Activated CD4-positive, alpha-beta T cell treated with anti-CD3 and anti-CD28 coated beads, Interleukin-10, Interleukin-2, amounts not matched to agents 100 ng/mL and 50 ng/mL, durations not matched to agents 16 hours and 8 hours (primary cell): ENCODE data around the gene MAGEC3.
"Not testable (repeated sequence)": the region's sequence is repeated elsewhere in the genome, so short reads cannot be mapped to it uniquely, and the experiment has no call there.

ENCODE experiments used
- DNase-seq: peaks from one replicate; pipeline ENCODE4 v3.0.0-alpha.2; 2020

The MAGEC3 gene, protein sequence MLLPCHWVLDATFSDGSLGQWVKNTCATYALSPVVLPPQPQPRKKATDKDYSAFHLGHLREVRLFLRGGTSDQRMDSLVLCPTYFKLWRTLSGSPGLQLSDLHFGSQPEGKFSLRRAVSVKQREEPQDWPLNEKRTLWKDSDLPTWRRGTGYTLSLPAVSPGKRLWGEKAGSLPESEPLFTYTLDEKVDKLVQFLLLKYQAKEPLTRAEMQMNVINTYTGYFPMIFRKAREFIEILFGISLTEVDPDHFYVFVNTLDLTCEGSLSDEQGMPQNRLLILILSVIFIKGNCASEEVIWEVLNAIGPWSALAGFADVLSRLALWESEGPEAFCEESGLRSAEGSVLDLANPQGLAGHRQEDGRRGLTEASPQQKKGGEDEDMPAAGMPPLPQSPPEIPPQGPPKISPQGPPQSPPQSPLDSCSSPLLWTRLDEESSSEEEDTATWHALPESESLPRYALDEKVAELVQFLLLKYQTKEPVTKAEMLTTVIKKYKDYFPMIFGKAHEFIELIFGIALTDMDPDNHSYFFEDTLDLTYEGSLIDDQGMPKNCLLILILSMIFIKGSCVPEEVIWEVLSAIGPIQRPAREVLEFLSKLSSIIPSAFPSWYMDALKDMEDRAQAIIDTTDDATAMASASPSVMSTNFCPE

DNA sequence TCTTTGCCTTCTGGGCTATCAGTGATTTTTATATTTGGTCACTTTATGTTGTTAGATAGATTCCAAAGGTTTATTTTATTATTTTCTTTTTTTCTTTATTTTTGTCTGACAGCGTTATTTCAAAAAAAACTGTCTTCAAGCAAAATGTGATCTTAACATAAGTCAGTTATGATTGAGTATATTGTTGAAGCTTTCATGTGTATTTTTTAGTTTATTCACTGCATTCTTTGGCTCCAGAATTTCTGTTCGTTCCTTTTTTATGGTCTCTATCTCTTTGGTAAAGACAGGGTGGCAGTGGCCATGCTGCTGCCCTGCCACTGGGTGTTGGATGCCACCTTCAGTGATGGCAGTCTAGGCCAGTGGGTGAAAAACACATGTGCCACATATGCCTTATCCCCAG, at the start of gene MAGEC3:
MAGEC3 (plus strand) TSS at position 301 of the 400 bp plus-strand sequence; CDS start at position 301, 0 bp downstream.
- no peak for DNase-seq

DNA sequence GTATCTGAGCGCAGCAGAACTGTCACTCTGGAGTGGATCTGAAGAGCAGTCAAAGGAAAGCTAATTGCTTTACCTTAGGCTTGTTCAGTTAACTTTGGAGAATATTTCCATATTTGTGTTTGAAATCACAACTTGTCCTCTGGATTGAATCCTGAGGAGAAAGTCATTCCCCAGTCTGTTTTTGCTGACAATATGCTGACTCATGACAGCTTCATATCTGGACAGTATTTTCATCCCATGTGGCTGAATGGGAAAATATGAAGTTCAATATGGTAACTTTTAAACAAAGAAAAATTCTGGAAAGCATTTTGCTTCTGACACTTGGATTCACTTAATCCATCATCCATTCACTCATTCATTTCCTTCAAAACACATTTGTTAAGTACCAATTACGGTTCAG, 46.3 kb upstream of the MAGEC3 start:
- no peak for DNase-seq

DNA sequence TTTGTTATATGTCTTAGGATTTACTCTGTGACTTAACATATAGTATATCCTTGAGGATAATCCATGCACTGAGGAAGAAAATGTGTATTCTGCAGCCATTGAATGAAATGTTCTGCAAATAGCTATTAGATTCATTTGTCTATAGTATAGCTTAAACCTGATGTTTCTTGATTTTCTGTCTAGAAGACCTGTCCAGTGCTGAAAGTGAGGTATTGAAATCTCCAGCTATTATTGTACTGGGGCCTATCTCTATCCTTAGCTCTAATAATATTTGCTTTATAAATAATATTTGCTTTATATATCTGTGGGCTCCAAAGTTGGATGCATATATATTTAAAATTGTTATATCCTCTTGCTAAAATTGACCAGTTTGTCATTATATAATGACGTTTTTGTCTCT, 26.7 kb upstream of the MAGEC3 start:
- DNase-seq, result no peak

DNA sequence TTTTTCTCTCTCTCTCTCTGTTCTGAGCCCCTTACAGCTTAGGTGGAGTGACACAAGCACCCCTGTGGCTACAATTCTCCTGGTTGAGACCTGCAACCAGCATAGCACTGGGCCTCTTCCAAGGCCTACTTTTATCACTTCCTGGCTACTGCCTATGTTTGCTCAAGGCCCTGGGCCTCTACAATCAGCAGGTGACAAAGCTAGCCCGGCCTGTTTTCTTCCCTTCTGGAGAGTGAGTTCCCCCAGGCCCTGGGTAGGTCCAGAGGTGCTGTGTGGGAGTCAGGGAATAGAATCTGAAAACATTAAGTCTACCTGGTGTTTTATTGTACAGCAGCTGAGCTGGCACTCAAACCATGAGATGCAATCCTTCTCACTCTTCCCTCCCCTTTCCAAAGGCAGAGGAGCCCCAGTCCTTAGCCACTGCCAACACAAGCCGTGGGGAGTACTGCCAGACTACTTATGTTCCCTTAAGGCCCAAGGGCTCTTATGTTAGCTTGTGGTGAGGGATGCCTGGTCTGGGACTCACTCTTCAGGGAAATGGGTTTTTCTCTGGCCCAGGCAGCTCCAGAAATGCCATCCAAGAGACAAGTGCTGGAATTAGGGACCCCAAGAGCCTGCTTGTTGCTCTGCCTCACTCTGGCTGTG, 23.8 kb upstream of the MAGEC3 start:
- DNase-seq, result no peak

DNA sequence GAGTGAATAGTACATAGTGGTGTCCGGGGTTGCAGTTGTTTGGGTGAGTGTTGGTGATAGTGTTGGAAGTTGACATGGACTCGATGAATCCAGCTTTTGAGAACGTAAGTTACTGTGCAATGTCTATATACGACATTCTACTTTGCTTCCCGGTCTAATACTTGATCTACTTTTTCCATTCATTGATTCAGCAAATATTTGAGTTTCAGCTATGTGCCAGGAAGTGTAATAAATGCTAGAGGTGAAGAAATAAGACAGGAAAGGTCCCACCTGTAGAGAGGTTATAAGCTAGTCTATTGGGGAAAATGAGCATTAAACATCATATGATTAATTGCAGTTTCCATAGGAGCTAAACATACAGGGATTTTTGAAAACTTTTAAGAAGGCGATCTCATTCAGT, 22.2 kb upstream of the MAGEC3 start:
- no peak for DNase-seq

DNA sequence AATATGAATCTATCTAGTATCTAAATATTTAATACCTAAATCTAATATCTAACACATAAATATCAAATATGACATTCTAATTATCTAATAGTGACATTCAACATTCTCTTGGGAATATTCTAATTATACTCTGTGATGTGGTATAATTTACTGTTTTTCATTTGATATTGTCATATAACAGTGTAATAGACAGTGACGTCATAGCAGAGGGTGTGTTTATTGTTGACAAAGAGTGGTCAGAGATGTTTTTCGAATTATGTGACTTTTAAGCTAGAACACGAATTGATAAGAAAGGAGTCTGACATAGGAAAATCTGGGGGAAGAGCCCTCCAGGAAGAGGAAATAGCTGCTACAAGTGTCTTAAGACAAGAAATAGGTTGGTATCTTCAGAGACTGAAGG, 5.9 kb upstream of the MAGEC3 start:
- DNase-seq, result no peak

DNA sequence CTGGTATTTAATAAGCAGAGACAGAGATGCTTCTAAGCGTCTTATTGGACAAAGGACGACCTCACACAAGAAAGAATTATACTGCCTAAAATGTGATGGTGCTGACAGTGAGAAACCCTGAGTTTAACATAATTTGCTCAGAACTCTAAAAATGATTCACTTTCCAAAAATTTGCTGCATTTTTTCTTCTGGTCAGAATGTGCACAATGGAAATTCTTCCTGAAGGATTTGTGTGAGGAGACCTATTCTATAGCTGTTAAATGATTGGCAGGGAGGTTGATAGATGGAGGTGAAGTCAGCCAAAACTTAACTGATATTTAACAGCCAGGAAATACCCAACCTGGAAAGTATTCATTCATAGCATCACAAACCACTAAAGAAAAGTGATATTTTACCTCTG, 1.7 kb downstream of the MAGEC3 start:
- DNase-seq, result no peak

DNA sequence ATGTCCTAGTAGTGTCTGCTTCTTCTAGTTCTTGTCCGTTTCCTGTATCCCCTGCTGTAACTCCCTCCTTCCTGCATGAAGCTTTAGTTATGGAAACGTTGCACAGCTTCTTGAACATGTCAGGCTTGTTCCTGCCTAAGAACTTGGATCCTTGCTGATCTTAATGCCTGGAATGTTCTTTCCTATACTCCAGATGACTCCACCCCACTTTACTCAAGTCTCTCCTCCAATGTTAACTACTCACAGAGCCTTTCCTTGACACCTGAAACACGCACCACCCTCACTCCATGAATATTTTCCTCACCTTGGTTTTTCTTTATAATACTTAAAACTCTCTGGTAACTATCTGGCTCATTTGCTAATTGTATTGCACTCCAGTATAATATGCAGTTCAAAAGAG, 19.4 kb downstream of the MAGEC3 start:
- DNase-seq, result no peak

DNA sequence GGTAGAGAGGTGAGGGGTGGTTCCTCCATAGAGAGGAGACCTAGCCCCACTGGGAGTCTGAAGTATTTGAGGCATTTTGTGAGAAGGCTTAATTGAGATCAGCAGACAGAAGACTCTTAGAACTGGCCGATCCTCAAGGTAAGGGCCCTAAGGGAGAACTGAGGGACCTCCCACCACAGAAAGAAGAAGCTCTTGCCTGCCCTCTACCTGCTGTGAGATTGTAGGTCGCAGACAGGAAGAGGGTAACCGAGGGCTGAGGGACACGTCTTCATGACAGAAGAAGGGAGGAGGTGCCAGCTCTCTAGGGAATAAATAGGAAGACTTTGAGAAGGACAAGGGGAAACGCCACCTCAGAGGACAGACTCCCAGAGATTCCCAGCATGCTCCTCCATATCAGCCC, 41.5 kb downstream of the MAGEC3 start:
- DNase-seq, result no peak

DNA sequence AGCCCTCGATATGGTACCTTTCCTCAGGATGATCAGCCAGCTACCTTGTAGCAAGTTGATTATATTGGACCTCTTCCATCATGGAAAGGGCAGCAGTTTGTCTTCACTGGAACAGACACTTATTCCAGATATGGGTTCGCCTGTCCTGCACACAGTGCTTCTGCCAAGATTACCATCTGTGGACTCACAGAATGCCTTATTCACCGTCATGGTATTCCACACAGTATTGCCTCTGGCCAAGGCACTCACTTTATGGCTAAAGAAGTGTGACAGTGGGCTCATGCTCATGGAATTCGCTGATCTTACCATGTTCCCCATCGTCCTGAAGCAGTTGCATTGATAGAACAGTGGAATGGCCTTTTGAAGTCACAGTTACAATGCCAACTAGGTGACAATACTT, 50.7 kb downstream of the MAGEC3 start:
- DNase-seq, result not testable (repeated sequence)

DNA sequence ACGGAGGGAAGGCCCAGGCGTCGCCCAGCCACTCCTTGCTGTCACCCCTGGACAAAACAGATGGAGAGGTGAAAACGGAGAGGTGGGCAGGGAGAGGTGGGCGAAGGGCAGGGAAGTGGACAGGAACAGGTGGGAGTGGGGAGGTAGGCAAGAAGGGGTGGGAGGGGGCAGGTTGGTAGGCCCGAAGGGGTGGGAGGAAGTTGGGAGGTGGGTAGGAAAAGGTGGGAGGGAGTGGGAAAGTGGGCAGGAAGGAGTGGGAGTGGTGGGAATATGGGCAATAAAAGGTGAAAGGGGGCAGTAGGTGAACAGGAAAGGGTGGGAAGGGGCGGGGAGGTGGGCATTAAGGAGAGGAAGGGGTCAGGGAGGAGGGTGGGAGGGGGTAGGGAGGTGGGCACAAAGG, 56.6 kb downstream of the MAGEC3 start:
- DNase-seq, result no peak

DNA sequence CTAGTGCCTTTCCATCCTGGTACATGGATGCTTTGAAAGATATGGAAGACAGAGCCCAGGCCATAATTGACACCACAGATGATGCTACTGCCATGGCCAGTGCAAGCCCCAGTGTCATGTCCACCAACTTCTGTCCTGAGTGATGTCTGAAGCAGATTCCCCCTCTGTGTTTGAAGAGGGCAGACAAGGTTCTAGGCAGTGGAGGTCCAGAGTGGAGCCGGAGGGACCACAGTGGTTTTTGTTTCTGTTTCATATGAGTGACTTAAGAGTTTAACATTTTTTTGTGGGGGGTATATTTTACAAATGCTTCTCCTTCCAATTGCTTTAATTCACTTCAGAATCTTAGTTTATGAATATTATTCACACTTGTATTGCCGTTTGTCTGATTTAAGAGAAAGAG, 59.6 kb downstream of the MAGEC3 start:
- no peak for DNase-seq

DNA sequence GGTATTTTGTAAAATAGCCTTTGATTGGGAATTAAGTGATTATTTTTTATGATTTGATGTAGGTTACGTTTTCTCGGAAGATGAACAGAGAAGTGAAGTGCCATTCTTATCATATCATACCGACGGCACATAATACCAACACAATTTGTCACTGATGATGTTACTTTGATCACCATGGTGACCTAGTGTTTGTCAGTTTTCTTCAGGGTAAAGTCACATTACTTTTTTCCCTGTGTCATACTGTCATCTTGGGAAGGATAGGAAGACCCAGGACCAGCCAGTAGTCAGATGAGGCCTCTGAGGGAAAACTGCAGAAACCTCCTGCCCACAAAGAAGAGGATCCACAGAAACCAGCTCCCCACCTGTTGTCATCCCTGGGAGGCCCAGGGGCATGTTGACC, 64.2 kb downstream of the MAGEC3 start:
- DNase-seq, result no peak

DNA sequence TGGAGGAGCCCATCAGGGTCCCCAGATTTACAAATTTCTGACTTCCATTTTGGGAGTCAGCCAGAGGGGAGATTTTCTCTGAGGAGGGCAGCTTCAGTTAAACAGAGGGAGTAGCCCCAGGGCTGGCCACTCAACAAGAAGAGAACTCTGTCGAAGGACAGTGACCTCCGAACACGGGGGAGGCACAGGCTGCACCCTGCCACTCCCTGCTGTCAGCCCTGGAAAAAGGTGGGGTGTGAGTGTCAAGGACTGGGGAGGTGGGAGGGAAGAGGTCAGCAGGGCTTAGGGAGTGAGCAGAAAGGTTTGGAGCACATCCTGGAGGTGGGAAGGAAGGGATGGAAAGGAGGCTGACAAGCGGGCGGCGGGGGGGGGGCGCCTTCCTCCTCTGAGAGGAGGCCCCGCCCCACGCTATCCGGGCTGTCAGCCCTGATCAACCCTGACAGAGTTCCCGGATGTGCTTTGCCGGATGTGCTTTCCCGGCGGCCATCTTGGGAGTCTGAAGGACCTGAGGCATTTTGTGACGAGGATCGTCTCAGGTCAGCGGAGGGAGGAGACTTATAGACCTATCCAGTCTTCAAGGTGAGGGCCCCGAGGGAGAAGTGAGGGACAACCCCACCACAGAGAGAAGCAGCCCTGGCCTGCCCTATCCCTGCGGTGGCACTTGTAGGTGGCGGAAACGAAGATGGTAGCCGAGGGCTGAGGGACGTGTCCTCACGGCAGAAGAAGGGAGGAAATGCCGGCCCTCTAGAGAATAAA, 65.5 kb downstream of the MAGEC3 start, which contains the start of gene MAGEC1:
MAGEC1 (plus strand) TSS at position 495 of the 756 bp plus-strand sequence. CDS start 1,179 bp downstream, outside the sequence.
- DNase-seq, result no peak

DNA sequence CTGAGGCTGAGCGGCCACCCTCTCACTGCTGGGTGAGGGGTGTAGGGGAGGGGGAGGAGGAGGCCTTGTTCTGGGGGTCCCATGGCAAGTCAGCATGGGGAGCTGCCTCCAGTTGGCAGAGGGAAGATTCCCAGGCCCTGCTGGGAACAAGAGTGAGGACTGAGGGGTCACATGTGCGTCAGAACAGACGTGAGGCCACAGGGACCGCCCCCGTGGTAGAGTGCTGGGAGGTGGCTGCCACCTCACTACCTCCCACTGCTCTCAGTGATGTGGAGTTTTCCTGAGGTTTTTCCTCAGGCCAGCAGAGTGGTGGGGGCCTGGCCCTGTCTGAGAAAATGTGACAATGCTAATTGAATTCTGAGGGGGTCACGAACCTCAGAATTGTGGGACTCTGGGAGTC, 66.1 kb downstream of the MAGEC3 start:
- DNase-seq, result no peak

DNA sequence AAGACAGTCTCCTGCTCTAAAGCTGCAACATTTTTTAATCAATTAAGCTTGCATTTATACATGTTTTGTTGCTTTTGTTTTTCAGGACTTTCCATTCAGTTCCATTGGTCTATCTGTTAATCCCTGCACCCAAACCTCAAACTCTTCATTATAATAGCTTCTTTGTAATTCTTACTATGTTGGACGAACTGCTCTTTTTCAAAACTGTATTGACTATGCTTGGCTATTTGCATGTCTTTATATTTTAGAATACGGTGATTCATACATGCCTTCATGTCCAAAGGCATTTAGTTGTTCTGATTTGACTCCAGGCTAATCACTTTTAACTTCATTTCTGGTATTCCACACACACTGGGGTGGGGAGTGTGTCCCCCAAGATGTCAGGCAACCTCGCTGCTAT, 79.7 kb downstream of the MAGEC3 start:
- no peak for DNase-seq

DNA sequence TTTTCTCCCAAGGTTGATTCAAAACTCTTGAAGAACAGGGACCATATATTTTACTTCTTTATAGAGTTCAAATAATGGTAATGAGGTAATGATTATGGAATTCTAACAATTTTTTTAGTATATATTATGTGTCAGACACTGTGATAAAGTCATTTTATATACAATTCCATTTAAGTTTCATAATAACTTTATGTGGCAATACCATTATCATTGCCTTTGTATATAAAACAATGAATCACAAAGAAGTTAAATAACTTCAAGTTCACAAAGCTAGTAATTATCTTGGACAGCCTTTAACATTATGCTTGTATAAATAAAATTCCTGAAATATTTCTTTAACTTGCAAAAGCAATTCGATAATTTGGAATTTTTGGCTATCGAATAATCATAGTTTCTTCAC, 86.2 kb downstream of the MAGEC3 start:
- no peak for DNase-seq

DNA sequence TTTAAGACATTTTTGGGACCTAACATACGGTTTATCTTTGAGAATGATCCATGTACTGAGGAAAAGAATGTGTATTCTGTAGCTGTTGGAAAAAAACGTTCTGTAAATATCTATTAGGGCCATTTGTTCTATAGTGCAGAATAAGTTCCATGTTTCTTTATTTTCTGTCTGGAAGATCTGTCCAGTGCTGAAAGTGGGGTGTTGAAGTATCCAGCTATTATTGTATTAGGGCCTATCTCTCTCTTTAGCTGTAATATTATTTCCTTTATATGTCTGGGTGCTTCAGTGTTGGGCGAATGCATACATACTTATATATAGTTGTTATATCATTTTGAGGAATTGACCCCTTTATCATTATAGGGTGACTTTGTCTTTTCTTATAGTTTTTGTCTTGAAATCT, 90.3 kb downstream of the MAGEC3 start:
- DNase-seq, result no peak

DNA sequence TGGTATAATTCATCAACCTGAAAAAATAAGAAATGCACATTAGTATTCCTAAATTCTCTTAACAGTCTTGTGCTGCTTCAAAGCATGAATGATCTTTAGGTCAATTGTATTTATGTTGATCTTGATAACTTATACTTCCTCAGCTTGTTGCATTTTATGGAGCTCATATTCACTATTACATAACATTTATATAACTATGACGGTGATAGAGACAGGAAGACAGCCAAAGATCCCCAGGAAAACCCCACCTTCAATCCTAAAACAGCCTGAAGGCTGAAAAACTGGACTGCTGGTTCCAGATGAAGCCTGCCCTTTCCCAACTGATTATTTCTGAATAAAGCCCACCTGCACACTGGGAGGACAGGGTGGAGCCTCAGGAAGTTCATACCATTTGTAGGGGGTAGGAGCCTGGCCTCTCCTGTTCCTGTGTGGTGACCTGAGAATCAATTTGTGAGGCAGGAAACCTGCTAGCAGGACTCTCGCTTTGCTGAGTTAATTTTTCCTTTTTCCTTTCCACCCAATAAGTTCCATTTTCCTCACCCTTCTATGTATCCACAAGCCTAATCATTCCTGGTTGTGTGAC, 96.0 kb downstream of the MAGEC3 start:
- no peak for DNase-seq

DNA sequence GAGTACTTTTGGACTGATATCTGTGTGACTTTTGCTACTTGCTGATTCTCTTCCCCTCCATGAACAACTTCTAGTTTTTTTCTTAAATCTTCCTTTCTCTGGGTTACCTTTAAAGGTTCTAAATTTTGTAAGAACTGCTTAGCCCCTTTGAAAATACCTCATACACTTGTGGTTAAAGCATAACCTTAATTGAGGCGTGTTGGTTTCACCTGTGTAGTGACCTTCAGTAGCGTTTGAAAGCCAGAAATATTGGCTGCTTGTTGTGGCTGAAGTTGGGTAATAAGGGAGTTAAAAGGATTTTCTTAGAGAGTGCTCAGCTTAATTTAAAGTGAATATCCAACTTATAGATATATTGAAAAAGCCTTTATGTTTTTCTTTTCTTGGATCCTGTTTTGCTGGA, 97.5 kb downstream of the MAGEC3 start:
- no peak for DNase-seq

DNA sequence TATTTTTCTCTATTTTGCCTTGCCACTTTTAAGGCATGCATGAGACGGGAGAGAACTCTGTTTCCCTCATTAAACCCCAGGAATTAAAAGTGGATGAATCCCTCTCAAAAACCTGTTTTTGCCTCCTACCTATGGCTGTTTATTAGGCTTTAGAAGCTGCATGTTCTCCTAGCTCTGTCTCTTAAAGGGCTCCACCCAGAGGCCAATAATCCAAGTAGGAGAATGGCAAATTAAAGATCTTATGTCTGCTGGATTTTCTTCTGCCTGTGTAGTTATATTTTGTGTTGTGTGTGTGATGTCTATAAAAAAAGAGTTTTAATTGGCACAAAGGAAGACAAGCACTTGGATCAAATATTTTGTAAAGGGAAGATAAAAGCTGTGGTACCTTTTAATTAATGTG, 98.0 kb downstream of the MAGEC3 start:
- no peak for DNase-seq

DNA sequence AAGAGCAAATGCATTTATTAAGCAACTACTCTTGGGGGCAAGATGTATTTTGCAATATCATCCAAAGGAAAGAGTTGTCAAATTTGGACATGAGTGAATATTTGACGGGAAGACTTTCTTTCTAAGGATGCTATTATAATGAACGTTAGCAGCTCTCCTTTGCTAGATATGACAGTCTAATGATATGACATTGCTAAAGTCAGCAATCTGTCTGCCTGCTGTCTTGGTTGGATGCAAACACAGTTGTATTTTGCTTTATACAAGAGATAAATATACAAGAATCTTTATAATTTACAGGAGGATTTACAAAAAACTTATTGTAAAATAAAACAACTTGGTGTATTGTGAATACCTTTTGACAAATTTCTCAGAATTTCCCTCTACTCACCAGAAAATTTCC, 103.1 kb downstream of the MAGEC3 start:
- DNase-seq, result no peak

DNA sequence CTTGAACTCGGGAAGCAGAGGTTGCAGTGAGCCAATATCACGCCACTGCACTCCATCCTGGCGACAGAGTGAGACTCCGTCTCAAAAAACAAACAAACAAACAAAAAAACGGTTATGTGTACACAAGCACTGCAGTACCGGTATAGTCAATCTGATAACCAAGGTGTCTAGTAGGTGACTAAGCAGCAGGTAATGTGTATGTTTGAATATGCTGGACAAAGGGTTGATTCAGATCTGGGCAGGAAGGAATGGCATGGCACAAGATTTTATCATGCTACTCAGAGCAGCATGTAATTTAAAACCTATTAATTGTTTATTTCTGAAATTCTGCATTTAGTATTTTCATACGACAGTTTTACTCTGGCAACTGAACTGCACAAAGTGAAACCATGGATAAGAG, 107.3 kb downstream of the MAGEC3 start:
- no peak for DNase-seq
